Sigmoid colon (tissue), 4 donors: Measurements from ENCODE around the gene SPATA31C1.

Source experiments
- EP300 ChIP-seq, 4 donors: sonication (generic); formaldehyde crosslinking; IDR thresholded peaks; one replicate each; pipeline ENCODE4 v1.6.1; 2017; ENCODE audit warnings: antibody characterized with exemption in 4 of 4
- POLR2A ChIP-seq, 2 donors: fragments of 450-650 bp; IDR thresholded peaks; one replicate each; pipeline ENCODE4 v1.6.1; 2016; ENCODE audit warnings: antibody characterized with exemption in 2 of 2, mild to moderate bottlenecking in 2 of 2, moderate library complexity in 2 of 2
- TF ChIP-seq, protein P1 (sequence below), 4 experiments: fragments of 450-650 bp in 3 of 4; fragments of 200-600 bp in 1 of 4; IDR thresholded peaks; one replicate each; pipeline ENCODE4 v1.5.1; 2016 to 2019; ENCODE audit warnings: antibody characterized with exemption in 4 of 4, mild to moderate bottlenecking in 3 of 4, moderate library complexity in 2 of 4

DNA sequence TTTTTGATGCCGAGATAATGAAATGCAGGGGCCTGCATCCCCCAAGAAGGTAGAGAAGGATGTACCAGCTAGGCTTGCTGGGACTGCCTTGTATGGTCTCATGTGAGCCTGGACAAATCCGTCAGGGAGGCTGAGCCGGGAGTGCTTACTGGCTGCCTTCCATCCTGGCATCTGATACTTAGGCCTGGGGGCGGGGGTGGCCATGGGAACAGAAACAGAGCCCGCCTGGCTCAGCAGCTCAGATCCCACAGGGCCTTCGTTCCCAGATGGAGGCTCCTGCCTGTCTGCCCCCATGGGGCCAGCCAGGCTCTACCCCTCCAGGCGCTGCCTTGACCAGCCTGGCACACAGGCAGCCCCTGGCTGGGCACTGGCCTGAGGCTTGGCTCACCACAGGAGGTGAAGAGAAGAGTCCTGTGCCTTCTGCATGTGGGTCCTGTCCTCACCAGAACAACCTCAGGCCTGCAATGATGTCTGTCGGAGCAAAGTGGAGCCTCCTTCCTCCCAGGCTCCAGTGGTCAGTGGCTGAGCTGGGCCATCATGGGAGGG, 45.6 kb upstream of the SPATA31C1 start:
- TF ChIP-seq, protein P1, sequence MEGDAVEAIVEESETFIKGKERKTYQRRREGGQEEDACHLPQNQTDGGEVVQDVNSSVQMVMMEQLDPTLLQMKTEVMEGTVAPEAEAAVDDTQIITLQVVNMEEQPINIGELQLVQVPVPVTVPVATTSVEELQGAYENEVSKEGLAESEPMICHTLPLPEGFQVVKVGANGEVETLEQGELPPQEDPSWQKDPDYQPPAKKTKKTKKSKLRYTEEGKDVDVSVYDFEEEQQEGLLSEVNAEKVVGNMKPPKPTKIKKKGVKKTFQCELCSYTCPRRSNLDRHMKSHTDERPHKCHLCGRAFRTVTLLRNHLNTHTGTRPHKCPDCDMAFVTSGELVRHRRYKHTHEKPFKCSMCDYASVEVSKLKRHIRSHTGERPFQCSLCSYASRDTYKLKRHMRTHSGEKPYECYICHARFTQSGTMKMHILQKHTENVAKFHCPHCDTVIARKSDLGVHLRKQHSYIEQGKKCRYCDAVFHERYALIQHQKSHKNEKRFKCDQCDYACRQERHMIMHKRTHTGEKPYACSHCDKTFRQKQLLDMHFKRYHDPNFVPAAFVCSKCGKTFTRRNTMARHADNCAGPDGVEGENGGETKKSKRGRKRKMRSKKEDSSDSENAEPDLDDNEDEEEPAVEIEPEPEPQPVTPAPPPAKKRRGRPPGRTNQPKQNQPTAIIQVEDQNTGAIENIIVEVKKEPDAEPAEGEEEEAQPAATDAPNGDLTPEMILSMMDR (IDR thresholded peaks at IDR 0.05) = no peak
- TF ChIP-seq EP300 (IDR thresholded peaks at IDR 0.05) (no peak), POLR2A (IDR thresholded peaks at IDR 0.05) (no peak)
